MG63 (cell line): ENCODE data around the gene RNF152. TPM values are rescaled to one million over a fixed set of nuclear protein-coding genes. Genes with fewer than 3 reads are reported as not detected.
"Not testable (repeated sequence)": the region's sequence is repeated elsewhere in the genome, so short reads cannot be mapped to it uniquely, and the experiment has no call there.

Source experiments
- DNase-seq: peaks from one replicate; pipeline ENCODE4 v3.0.0-alpha.2; 2020
- H3K27me3 ChIP-seq: fragments of 250-450 bp; sonication (Bioruptor Pico); 2 replicates; pipeline ENCODE4 v1.5.1; 2020; ENCODE audit warnings: mild to moderate bottlenecking, moderate library complexity
- H3K36me3 ChIP-seq: fragments of 250-450 bp; sonication (Bioruptor Pico); 2 replicates; pipeline ENCODE4 v1.5.1; 2020; ENCODE audit warnings: mild to moderate bottlenecking, moderate library complexity
- H3K4me3 ChIP-seq: fragments of 250-450 bp; sonication (Bioruptor Pico); 2 replicates; pipeline ENCODE4 v1.5.1; 2020; ENCODE audit warnings: mild to moderate bottlenecking, moderate library complexity
- H3K9me3 ChIP-seq: fragments of 250-450 bp; sonication (Bioruptor Pico); 2 replicates; pipeline ENCODE4 v1.5.1; 2020; ENCODE audit warnings: mild to moderate bottlenecking, moderate library complexity
- total RNA-seq: library from RNA; depleted of rRNA; stranded (reverse); fragments of >200 nt; shearing (Covaris generic); gene quantifications from 2 replicates; pipeline ENCODE4 v1.2.3, GENCODE V29; 2014; ENCODE audit warnings: low replicate concordance

The RNF152 gene
- total RNA-seq, 1 experiment from 2014 or later, result 1.1 TPM

DNA sequence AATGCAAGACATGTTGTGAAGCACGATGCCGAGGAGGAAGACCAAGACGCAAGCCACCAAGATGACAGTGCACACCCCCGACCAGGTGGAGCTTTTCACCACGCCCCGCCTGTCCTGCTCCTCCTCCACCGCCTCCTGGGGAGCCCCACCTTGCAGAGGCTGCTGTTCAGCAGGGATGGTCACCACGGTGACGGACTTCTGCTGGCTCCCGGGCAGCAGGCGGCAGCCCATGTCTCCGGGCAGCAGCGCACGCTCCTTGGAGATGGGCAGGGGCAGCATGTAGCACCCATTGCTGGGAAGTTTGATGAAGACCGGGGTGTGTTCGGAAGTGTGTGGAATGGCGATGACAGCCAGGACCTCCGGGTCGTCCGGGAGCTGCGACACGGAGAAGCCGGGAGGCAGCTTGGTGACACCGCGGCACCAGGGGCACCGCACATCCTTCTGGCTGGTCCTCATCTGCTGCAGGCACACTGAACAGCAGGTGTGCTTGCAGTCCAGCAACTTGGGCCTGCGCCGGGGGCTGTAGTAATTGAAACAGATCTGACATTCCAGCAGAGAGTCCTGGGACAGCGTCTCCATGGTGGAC is 76.8 kb downstream of the RNF152 start:
- no peak for DNase-seq
- Histone ChIP-seq H3K36me3 (no peaks in the 10 kb centered on the region), H3K4me3 (no peak overlapping the region), H3K9me3 (no peaks in the 10 kb centered on the region), H3K27me3 (no peaks in the 10 kb centered on the region)

DNA sequence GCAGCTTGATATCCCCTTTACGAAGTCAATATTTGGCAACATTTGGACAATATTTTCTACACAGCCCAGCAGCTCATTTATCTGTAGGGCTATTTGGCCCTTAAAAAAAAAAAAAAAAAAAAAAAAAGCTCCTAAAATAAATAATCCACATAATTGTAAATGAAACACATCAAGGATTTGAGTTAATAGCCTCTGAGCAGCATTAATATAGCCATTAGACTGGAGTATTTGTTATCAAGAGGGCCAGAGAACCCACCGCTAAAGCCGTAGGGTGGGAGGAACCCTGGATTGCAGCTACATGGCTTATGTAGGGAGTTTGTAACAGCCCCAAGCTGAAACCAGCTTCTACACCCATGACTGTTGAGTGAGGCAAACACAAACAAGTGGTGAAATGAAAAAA is 84.5 kb downstream of the RNF152 start:
- no peak for DNase-seq
- H3K9me3 ChIP-seq, result no peaks in the 10 kb centered on the region
- H3K36me3 ChIP-seq, result no peaks in the 10 kb centered on the region
- H3K4me3 ChIP-seq, result no peak overlapping the region
- no peaks in the 10 kb centered on the region for H3K27me3 ChIP-seq

DNA sequence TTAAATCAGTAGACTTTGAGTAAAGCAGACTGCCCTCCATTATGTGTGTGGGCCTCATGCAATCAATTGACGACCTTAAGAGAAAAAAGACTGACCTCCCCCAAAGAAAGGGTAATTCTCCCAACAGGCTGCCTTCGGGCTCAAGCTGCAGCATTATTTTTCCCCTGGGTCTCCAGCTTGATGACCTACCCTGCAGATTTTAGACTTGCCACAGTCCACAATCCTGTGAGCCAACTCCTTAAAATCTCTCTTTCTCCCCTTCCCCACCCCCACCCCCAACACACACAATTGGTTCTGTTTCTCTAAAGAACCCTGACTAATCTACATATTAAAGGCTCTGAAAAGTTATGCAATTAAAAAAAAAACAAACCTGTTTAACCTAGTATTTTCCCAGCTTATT is 89.4 kb downstream of the RNF152 start:
- no peaks in the 10 kb centered on the region for H3K36me3 ChIP-seq
- H3K27me3 ChIP-seq, result no peaks in the 10 kb centered on the region
- no peaks in the 10 kb centered on the region for H3K9me3 ChIP-seq
- no peak for DNase-seq
- no peak overlapping the region for H3K4me3 ChIP-seq

DNA sequence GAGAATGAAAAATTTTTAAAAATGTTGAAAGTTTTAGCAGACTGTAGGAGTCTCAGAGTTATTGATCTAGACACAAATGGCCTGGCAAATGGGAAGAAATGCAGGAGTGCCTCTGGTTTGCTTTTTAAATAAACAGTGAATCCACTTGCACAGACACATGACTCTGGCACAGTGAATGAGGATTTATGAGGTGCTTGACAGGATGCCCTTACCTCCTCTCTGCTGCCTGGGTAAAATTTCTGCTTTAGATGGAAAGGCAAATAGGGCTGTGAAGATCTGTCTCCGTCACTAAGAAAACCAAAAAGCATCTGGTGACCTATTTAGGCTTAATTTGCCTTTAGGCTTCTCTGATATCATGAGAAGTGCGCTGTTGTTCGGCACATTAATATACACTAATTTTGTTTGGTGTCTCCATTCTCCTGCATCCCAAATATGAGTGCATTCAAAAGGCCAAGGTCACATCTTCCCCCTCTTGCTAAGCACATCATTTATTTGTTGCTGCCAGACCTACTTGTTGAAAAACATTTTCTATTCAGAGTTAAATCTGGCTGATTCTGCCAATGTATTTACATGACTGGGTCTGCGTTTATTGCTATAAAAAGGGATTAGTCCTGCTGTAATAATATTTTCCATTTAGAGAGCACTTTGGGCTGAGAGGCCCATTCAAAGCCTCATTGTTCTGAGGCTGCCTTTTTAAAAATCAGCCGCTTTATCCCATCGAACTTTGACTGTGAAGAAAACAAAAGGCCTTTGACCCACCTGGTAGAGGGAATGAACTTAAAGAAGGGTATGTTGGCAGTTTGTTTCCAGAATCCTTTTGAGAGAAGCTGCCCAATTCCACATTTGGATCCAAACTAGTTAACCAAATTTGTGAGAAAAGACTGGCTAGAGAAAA is 94.9 kb downstream of the RNF152 start:
- H3K27me3 ChIP-seq, result no peaks in the 10 kb centered on the region
- DNase-seq, result no peak
- no peak overlapping the region for H3K4me3 ChIP-seq
- no peaks in the 10 kb centered on the region for H3K36me3 ChIP-seq
- no peaks in the 10 kb centered on the region for H3K9me3 ChIP-seq

DNA sequence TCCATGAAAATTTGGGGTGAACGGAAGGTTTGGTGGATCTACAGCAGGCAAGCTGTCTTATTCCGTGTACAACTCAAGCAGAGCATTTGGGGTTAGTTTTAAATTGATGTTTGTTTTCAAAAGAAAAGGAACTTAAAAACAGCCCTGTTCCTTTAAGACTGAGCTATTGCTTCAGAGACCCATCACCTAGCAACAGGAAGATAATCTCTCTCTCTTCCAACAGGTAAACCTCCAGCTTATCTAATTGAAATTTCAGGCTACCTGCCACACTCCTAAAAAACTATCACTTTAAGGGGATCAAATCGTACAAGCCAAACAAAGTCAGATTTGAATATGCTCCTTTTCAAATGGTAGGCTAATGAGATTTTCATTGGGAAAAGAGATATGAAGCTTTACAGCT is 101.8 kb downstream of the RNF152 start:
- H3K36me3 ChIP-seq, result no peaks in the 10 kb centered on the region
- no peak overlapping the region for H3K4me3 ChIP-seq
- no peaks in the 10 kb centered on the region for H3K9me3 ChIP-seq
- DNase-seq, result no peak
- H3K27me3 ChIP-seq, result 0 out of 2 replicates have a peak, but pooled peaks cover 2% of the 10 kb centered on the region

DNA sequence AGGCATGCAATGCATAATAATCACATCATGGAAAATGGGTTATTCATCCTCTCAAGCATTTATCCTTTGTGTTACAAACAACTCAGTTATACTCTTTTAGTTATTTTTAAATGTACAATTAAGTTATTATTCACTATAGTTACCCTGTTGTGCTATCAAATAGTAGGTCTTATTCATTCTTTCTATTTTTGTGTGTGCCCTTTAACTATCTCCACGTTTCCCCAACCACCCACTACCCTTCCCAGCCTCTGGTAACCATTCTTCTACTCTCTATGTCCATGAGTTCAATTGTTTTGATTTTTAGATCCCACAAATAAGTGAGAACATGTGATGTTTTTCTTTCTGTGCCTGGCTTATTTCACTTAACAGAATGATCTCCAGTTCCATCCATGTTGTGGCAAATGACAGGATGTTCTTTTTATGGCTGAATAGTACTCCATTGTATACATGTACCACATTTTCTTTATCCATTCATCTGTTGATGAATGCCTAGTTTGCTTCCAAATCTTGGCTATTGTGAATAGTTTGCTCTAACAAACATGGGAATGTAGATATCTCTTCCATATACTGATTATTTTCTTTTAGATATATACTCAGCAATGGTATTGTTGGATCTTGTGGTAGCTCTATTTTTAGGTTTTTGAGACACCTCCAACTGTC is 105.7 kb downstream of the RNF152 start:
- H3K36me3 ChIP-seq, H3K4me3 ChIP-seq, H3K9me3 ChIP-seq, H3K27me3 ChIP-seq, DNase-seq: not testable (repeated sequence)

DNA sequence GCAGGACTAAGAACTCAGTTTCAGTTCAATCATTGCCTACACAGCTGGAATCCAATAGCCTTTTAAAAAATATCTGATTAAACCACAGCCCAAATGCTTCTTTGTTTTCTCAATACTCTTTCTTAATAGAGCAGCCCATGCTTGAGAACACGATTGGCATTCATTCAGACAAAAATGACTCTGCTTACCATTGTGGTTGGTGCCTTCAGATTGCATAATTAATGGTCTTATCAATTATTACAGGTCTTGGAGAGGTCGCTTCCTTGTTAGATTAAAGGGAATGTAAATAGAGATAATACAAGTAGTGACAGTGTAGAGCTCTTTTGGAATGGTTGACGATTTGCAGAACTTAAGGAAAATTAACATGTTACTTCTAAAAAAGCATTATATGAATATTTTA is 107.2 kb downstream of the RNF152 start:
- Histone ChIP-seq H3K9me3 (no peaks in the 10 kb centered on the region), H3K4me3 (no peak overlapping the region), H3K36me3 (no peaks in the 10 kb centered on the region), H3K27me3 (0 out of 2 replicates have a peak, but pooled peaks cover 2% of the 10 kb centered on the region)
- no peak for DNase-seq

DNA sequence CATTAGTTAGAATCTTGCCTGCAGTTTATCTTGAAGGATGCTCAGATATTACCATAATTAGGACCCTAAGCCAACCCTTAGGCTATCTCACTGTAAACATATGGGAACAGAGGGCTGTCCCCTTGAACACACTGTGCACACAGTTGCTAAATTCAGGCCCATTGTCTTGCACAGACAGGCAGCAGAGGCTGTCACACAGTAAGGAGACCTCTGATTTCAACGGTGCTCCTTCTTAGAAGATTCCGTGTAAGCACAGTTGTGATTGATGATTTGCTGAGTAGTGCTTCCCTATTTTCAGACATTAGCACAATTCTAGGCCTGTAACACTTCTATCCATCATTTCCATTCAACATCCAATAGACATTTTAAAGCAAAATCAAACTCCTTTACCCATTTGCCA is 108.0 kb downstream of the RNF152 start:
- no peak overlapping the region for H3K4me3 ChIP-seq
- no peaks in the 10 kb centered on the region for H3K27me3 ChIP-seq
- no peaks in the 10 kb centered on the region for H3K36me3 ChIP-seq
- no peaks in the 10 kb centered on the region for H3K9me3 ChIP-seq
- DNase-seq, result no peak

DNA sequence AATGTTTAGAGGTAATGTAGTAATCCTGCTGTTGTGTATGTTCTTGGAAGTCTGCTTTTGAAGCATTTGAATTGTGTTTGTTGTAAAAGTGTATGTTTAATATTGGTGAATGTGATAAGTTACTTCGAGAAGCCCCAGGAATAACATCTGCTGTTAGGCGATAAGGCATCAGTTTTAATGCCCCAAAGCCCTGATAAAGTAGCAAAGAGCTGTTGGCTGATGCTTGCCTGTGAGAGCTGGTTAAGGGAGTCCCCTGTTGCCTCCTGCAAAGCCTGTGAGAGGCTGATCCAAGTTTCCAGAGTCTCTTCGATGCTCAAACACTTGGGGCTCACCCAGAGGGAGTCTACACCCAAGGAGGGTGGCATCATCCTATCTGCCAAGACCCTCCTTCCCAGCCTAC is 110.3 kb downstream of the RNF152 start:
- Histone ChIP-seq H3K36me3 (no peaks in the 10 kb centered on the region), H3K4me3 (no peak overlapping the region), H3K27me3 (no peaks in the 10 kb centered on the region), H3K9me3 (no peaks in the 10 kb centered on the region)
- DNase-seq, result no peak

DNA sequence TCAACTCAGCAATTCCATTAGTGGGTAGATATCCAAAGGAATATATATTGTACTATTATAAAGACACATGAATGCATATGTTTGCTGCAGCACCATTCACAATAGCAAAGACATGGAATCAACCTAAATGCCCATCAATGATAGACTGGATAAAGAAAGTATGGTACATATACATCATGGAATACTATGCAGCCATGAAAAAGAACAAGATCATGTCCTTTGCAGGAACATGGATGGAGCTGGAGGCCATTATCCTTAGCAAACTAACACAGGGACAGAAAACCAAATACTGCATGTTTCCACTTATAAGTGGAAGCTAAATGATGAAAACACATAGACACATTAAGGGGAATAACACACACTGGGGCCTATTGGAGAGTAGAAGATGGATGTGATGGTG is 116.6 kb downstream of the RNF152 start:
- not testable (repeated sequence) for H3K36me3 ChIP-seq, H3K27me3 ChIP-seq, H3K9me3 ChIP-seq, H3K4me3 ChIP-seq, DNase-seq

DNA sequence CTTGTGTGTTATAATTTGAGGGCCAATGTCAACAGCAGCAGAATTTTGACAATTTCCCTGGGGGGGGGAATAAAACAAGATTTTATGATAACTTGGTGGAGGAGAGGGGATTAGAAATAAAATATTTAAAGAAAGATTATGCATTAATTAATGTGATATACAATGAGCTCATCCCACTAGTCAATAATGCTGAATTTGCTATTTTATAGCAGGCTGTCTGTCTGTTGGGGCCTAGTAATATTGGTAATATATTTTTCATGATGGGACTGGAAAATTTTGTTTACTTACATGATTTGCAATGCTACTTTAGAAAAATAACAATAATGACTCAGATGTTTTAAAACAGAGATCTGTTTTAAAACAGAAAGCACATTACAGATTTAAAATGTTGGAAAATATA is 118.0 kb downstream of the RNF152 start:
- Histone ChIP-seq H3K9me3 (no peaks in the 10 kb centered on the region; the same call in 1 of the 2 replicates), H3K4me3 (no peak overlapping the region), H3K27me3 (no peaks in the 10 kb centered on the region), H3K36me3 (no peaks in the 10 kb centered on the region)
- no peak for DNase-seq

DNA sequence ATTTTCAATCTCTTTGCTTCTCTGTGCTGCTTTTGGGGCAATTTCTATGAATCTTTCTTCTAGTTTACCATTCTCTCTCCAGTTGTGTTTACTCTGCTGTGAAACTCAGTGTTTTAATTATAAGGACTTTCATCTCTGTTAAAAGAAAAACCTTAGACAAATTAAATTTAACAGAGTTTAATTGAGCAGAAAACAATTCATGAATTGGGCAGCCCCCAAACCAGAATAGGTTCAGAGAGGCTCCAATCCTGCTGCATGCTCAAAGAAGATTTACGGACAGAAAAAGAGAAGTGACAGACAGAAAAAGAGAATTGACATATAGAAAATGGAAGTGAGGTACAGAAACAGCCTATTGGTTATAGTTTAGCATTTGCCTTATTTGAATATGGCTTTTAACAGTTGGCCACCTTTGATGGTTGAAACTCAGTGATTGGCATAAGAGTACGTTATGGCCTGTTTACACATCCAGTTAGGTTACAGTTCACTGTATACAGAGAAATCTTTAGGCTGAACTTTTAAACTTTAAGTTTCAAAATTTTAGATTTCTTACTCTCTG is 120.4 kb downstream of the RNF152 start:
- no peaks in the 10 kb centered on the region; the same call in 1 of the 2 replicates for H3K9me3 ChIP-seq
- no peak for DNase-seq
- no peaks in the 10 kb centered on the region for H3K27me3 ChIP-seq
- H3K36me3 ChIP-seq, result no peaks in the 10 kb centered on the region
- no peak overlapping the region for H3K4me3 ChIP-seq

DNA sequence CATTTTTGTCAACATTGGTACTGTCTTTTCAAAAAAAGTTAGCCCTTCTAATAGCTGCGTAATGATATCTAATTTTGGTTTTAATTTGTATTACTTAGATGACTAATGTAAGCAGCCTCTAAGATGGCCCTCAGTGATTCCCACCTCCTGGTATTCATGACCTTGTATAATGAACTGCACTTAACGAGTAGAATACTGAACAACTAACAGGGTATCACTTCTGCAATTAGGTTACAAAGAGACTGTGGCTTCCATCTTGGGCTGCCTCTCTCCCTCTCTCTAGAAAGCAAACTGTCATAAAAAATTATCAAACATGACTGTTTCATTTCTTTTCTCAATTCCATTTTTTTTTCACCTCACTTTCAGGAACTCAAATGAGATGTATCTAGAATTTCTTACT is 120.9 kb downstream of the RNF152 start:
- Histone ChIP-seq H3K36me3 (no peaks in the 10 kb centered on the region), H3K9me3 (no peaks in the 10 kb centered on the region; the same call in 1 of the 2 replicates), H3K4me3 (no peak overlapping the region), H3K27me3 (no peaks in the 10 kb centered on the region)
- no peak for DNase-seq

DNA sequence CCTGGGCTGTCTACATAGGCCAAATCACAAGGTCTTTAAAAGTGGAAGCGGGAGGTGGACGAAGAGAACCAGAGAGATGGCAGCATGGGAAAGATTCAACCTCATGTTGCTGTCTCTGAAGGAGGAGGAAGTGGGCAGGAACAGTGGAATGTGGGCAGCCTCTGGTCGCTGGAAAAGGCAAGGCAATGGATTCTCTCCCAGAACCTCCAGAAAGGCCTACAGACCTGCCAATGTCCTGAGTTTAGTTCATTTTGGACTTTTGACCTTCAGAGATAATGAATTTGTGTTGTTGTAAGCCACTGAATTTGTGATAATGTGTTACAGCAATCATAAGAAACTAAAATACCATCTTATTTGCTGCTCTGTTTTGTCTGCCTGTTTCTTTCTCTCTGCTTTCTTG is 122.5 kb downstream of the RNF152 start:
- Histone ChIP-seq H3K36me3 (no peaks in the 10 kb centered on the region), H3K9me3 (no peaks in the 10 kb centered on the region), H3K27me3 (no peaks in the 10 kb centered on the region), H3K4me3 (no peak overlapping the region)
- DNase-seq, result no peak

DNA sequence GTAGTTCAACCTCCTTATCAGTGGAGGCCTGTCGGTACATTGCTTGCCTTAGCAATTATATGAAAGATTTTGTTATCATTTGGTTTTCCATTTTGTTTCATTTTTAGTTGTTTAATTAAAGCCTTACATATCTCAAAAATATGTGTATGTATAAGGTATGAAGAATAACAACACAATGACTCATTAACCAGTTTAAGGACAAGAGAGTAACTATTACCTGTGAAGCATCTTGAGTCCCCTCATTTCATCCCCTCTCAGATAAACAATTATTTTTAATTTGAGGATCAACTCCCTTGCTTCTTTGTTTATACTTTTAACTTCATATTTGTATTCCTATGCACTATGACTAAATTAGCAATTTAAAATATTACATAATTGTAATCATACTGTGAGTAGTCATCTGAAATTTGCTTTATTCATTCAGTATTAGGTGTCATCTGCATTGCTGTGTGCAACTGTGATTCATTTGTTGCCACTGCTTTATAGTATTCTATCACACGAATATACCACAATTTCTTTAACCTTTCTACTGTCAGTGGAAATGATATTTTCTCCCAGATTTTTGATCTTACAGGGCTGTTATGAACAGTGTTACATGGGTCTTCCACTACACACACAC is 126.4 kb downstream of the RNF152 start:
- no peak for DNase-seq
- H3K9me3 ChIP-seq, result no peaks in the 10 kb centered on the region
- no peak overlapping the region for H3K4me3 ChIP-seq
- no peaks in the 10 kb centered on the region for H3K36me3 ChIP-seq
- no peaks in the 10 kb centered on the region for H3K27me3 ChIP-seq

DNA sequence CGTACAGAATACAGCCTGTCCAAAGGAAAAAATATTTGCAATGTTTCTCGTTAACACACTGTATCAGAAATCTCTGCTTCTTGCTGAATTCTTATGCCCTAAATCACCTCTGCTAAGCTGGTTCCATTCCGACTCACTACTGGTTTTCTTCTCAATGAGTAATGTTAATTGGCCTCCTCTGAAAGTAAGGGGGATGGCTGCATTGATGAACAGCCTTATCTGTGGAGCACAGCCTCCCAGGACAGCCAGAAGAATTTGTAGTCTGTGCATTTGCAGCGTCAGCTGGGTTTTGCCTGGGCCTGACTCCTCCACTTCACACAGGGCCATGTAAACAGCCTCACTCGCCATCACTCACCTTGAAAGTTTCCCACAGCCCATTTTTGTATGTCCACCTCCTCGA is 127.7 kb downstream of the RNF152 start:
- no peak for DNase-seq

DNA sequence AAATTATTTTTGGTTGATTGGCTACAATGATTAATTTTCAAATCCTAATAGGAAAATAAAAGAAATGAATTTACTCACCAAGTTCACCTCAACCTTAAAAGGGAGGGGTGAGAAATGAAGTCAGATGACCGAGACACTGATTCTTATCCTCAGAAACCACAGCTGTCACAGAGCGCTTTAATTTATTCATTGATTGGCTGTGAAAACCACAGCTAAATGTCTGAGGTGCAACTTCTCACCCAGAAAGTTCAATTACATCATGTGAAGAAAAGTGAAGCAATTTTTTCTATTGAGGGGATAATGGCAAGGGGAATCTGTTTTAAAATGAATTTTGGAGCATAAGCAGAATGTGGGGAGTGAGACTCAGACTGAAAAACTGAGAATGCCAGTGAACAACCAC is 128.4 kb downstream of the RNF152 start:
- H3K4me3 ChIP-seq, result no peak overlapping the region
- no peak for DNase-seq

More for the DNA sequence above, 127.7 kb downstream of the RNF152 start:
- H3K27me3 ChIP-seq, result no peaks in the 10 kb centered on the region
- H3K36me3 ChIP-seq, result no peaks in the 10 kb centered on the region
- H3K4me3 ChIP-seq, result no peak overlapping the region
- H3K9me3 ChIP-seq, result no peaks in the 10 kb centered on the region

More for the DNA sequence above, 128.4 kb downstream of the RNF152 start:
- Histone ChIP-seq H3K36me3 (no peaks in the 10 kb centered on the region), H3K9me3 (no peaks in the 10 kb centered on the region), H3K27me3 (no peaks in the 10 kb centered on the region)
